Astrocyte of the spinal cord (primary cell): ENCODE measurements around the gene SLX4IP.
"Not testable (repeated sequence)": the region's sequence is repeated elsewhere in the genome, so short reads cannot be mapped to it uniquely, and the experiment has no call there.

Experiments used
- DNase-seq: peaks from one replicate; pipeline ENCODE4 v3.0.0; 2011; ENCODE audit warnings: low read depth, low spot score
- H3K4me3 ChIP-seq: 2 replicates; pipeline ENCODE4 v1.5.1; 2011; ENCODE audit warnings: low read depth, mild to moderate bottlenecking, low read length, moderate library complexity
- in situ Hi-C: cut with HindIII; loops from 2 replicates; pipeline ENCODE4 v1.10.0; 2017; ENCODE audit warnings: low sequenced_read_pairs
- TF ChIP-seq, protein P1 (sequence below): IDR thresholded peaks from 2 replicates; pipeline ENCODE4 v1.5.1; 2012; ENCODE audit warnings: low read depth, mild to moderate bottlenecking, low read length, inconsistent platforms

The SLX4IP gene

DNA sequence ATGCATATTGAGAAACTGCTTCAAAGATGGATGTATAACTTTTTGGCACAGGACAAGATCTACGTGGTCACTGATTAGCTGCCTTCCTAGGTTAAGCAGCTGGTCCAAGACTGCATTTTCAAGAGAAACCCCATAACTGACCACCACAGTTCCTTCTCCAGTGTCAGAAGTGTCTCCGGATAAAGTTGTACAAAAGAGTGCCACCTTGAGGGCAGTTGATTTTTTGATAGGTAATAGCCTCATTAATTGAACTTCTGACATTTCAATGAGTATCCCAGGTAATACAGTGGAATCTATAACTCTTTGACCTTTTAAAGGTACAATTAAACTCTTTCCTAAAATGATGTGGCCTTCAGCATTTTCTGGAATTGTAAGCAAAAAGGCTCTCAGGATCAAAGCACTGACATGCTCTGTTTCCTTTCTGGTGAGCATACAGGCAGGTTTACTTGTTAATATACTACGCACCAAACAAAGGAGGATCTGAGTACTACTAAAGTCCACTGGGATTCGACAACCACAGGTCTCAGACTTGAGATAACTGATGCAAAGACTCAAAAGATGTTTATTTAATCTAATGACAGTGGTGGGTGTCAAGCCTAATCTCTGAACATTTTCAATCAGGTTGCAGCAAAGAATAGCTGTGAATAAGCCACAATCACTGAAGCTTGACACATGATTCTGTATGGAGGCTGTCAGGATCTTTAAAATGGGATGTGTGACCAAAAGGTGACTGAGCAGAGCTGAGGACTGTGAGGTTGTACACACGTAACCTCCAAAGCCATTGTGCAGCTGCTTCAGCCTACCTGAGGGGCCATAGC, 22.3 kb upstream of the SLX4IP start:
- TF ChIP-seq, protein P1, sequence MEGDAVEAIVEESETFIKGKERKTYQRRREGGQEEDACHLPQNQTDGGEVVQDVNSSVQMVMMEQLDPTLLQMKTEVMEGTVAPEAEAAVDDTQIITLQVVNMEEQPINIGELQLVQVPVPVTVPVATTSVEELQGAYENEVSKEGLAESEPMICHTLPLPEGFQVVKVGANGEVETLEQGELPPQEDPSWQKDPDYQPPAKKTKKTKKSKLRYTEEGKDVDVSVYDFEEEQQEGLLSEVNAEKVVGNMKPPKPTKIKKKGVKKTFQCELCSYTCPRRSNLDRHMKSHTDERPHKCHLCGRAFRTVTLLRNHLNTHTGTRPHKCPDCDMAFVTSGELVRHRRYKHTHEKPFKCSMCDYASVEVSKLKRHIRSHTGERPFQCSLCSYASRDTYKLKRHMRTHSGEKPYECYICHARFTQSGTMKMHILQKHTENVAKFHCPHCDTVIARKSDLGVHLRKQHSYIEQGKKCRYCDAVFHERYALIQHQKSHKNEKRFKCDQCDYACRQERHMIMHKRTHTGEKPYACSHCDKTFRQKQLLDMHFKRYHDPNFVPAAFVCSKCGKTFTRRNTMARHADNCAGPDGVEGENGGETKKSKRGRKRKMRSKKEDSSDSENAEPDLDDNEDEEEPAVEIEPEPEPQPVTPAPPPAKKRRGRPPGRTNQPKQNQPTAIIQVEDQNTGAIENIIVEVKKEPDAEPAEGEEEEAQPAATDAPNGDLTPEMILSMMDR, result peak; percentile 28
- peak; percentile 14 for DNase-seq
- no peak overlapping the region for H3K4me3 ChIP-seq
- in situ Hi-C loops, result no loop called here

DNA sequence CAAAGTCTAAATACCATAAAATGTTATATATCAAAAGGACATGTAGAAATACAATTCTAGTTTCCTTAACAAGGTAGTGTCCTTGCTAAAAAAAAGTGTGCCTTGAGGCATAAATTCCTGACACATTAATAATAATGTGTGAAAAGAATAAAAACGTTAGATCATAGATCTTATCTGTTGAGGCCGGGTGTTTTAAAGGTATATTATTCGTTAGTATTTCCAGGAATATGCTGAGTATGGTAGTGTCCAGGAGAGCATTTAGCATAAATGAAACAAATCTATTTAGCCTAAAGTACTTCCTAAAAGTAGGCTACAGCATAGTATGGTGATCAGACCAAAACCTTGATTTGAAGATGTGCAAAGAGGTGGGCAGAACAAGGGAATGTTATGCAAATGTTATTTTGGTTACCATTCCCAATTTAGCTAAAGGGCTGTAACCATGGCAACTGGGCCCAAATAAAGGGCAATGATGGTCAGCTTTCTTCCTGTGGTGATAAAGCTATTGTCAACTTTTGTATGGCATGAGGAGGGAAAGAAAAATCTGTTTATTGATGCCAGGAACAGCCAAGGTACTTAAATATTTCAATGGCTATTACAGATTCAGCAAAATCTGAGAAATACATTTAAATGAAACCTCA, 20.0 kb upstream of the SLX4IP start:
- H3K4me3 ChIP-seq, result no peak overlapping the region
- TF ChIP-seq, protein P1, result no peak
- DNase-seq, result no peak
- in situ Hi-C loops, result no loop called here

DNA sequence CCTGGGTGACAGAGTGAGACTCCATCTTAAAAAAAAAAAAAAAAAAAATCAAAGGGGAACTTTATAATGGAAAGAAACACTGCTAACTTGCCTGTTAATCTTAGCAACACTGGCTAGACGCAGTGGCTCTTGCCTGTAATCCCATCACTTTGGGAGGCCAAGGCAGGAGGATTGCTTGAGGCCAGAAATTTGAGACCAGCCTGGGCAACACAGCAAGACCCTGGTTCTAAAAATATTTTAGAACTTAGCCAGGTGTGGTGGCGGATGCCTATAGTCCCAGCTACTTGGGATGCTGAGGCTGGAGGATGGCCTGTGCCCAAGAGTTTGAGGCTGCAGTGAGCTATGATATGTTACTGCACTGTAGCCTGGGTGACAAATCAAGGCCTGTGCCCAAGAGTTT, 17.9 kb upstream of the SLX4IP start:
- DNase-seq, H3K4me3 ChIP-seq, in situ Hi-C loops: not testable (repeated sequence)

DNA sequence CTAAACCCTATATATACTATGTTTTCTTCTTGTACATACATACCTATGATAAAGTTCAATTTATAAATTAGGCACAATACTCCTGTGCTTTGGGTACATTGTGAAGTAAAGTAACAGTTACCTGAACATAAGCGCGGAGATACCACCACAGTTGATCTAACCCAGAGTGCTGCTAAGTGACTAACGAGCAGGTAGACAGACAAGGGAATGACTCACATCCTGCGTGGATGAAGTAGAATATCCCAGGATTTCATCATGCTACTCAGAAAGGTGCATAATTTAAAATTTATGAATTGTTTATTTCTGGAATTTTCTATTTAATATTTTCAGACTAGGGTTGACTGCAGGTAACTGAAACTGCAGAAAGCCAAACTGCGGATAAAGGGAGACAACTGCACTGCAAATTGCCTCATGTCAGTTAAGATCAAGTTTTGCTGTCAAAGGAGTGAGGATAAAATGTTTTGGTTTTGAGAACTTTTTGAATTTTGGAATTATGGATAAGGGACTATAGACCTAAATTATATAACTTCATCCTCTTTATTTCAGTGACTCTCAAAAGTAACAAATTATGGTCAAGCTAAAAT, 15.5 kb upstream of the SLX4IP start:
- peak; percentile 36 for DNase-seq
- TF ChIP-seq, protein P1, result no peak
- in situ Hi-C loops, result no loop called here
- no peak overlapping the region for H3K4me3 ChIP-seq

DNA sequence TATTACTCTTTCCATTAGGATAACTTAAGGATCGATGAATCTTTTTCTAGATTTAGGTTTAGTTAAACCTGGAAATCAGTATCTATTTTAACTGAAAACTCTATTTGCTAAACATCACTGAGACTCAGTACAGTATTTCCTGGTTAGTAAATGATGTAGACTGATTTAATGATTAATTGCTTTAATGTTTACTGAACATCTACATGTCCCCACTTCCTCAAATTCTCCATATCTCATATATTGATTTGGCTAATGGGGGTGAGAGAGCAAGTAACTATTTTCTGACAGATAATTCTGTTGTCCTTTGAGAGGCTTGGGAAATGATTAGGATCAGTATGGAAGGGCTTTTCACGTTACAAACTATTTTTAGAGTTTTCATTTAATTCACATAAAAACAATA, 11.4 kb upstream of the SLX4IP start:
- no peak for DNase-seq
- TF ChIP-seq, protein P1, result no peak
- in situ Hi-C loops, result no loop called here
- H3K4me3 ChIP-seq, result no peak overlapping the region

DNA sequence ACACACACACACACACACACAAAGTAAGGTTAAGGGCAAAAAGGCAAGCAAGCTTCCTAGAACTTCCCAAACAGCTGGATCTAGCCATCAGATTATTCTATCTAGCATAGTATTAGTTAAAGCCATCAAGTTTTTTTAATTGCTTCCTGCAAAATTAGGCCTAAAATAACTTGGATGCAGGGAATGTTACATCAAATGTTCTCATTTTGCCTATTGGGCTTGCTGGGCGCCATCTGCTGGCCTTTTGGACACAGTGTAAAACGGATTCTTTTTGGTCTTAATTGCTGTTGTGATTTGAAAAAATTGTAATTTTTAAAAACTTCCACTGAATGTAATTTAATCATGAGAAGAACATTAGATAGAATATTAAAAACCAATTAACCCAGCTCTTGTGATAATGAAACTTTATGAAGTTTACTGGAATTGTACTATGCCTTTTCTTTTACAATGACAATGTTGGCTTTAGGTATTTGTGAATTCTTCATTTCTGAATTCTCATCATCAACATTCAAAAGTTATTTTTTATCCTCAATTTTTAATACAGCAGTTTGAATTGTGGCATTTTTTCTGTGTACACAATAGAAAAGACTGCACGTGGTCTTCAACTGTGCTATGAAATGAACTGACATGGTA, 7.9 kb upstream of the SLX4IP start:
- in situ Hi-C loops, result no loop called here
- peak; percentile 80 for DNase-seq
- TF ChIP-seq, protein P1, result peak; percentile 87
- H3K4me3 ChIP-seq, result no peak overlapping the region
